H1 (cell line): ENCODE results near the gene HPX.

Source experiments
- FOSL1 ChIP-seq: IDR thresholded peaks from 2 replicates; pipeline ENCODE4 v1.6.1; 2011; ENCODE audit warnings: mild to moderate bottlenecking, low read depth, low read length, moderate library complexity; ENCODE audit not compliant: insufficient read depth
- GABPA ChIP-seq: IDR thresholded peaks from 2 replicates; pipeline ENCODE4 v1.6.1; 2011; ENCODE audit warnings: mild to moderate bottlenecking, low read length, moderate library complexity, borderline replicate concordance; ENCODE audit not compliant: insufficient read depth
- MAFK ChIP-seq: IDR thresholded peaks from 2 replicates; pipeline ENCODE4 v1.6.1; 2012; ENCODE audit warnings: low read depth, mild to moderate bottlenecking, improper control_type of control experiment, low read length
- NRF1 ChIP-seq: IDR thresholded peaks from 2 replicates; pipeline ENCODE4 v1.6.1; 2011; ENCODE audit warnings: mild to moderate bottlenecking, low read depth, low read length, improper control_type of control experiment
- POLR2A ChIP-seq, 2 experiments: IDR thresholded peaks; 1 replicate in 1 of 2; 2 replicates in 1 of 2; pipeline ENCODE4 v1.6.1; 2011; ENCODE audit warnings: low read depth in 2 of 2, low read length in 2 of 2, mild to moderate bottlenecking in 2 of 2; ENCODE audit errors: control extremely low read depth in 1 of 2
- POLR2AphosphoS5 ChIP-seq: IDR thresholded peaks from 2 replicates; pipeline ENCODE4 v1.6.1; 2011; ENCODE audit warnings: low read depth, low read length
- RAD21 ChIP-seq, 2 experiments: IDR thresholded peaks in 1 of 2; conservative IDR thresholded peaks in 1 of 2; 2 replicates each; pipeline ENCODE4 v1.6.1; 2011; ENCODE audit warnings: low read depth in 2 of 2, low read length in 2 of 2, improper control_type of control experiment in 1 of 2, inconsistent platforms in 1 of 2, mild to moderate bottlenecking in 1 of 2, moderate library complexity in 1 of 2
- SIN3A ChIP-seq, 2 experiments: IDR thresholded peaks in 1 of 2; conservative IDR thresholded peaks in 1 of 2; 2 replicates each; pipeline ENCODE4 v1.6.1; 2011 to 2012; ENCODE audit warnings: low read length in 2 of 2, improper control_type of control experiment in 1 of 2, low read depth in 1 of 2, mild to moderate bottlenecking in 1 of 2
- SP1 ChIP-seq: IDR thresholded peaks from 2 replicates; pipeline ENCODE4 v1.6.1; 2011; ENCODE audit warnings: low read depth, low read length
- TF ChIP-seq, protein P1 (sequence below), 3 experiments: IDR thresholded peaks; 1 replicate in 2 of 3; 2 replicates in 1 of 3; pipeline versions ENCODE4 v1.5.1 to v1.6.1; 2011; ENCODE audit warnings: low read length in 3 of 3, mild to moderate bottlenecking in 3 of 3, inconsistent platforms in 2 of 3, low read depth in 1 of 3, moderate library complexity in 1 of 3; ENCODE audit not compliant: insufficient read depth in 1 of 3; ENCODE audit errors: control extremely low read depth in 1 of 3
- TF ChIP-seq, protein P2 (sequence below): IDR thresholded peaks from 2 replicates; pipeline ENCODE4 v1.6.1; 2011; ENCODE audit warnings: low read length, improper control_type of control experiment

DNA sequence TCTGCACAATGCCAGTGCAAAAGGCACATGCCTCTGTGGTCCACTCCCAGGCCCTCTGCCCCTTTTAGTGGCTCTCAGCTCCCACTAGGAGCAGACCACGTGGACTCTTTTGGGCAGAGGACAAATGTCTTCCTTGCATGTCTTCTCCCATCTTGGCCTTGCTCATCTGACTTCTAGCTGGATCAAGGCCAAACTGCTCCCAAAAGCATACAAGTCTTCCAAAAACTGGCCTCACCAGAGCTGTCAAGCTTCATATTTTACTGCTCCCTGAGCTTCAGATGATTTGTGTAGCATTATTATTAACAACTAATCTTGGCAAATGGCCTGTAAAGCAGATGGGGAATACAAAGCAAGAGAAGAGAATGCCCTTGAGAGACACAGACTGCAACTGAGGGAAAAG, 43.6 kb downstream of the HPX start:
- no peak for TF ChIP-seq FOSL1
- TF ChIP-seq POLR2A (IDR thresholded peaks at IDR 0.05; ENCODE audit: control extremely low read depth in 1 of 2, low read depth in 2 of 2, low read length in 2 of 2), result no peak
- TF ChIP-seq GABPA, result no peak
- TF ChIP-seq SP1, result no peak
- TF ChIP-seq, protein P1, sequence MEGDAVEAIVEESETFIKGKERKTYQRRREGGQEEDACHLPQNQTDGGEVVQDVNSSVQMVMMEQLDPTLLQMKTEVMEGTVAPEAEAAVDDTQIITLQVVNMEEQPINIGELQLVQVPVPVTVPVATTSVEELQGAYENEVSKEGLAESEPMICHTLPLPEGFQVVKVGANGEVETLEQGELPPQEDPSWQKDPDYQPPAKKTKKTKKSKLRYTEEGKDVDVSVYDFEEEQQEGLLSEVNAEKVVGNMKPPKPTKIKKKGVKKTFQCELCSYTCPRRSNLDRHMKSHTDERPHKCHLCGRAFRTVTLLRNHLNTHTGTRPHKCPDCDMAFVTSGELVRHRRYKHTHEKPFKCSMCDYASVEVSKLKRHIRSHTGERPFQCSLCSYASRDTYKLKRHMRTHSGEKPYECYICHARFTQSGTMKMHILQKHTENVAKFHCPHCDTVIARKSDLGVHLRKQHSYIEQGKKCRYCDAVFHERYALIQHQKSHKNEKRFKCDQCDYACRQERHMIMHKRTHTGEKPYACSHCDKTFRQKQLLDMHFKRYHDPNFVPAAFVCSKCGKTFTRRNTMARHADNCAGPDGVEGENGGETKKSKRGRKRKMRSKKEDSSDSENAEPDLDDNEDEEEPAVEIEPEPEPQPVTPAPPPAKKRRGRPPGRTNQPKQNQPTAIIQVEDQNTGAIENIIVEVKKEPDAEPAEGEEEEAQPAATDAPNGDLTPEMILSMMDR (IDR thresholded peaks at IDR 0.05; ENCODE audit: control extremely low read depth in 1 of 3, insufficient read depth in 1 of 3, low read depth in 1 of 3, low read length in 3 of 3), result no peak
- TF ChIP-seq MAFK, result no peak
- TF ChIP-seq RAD21 (IDR thresholded peaks at IDR 0.05 in 1 of 2, conservative IDR thresholded peaks at IDR 0.05 in 1 of 2; ENCODE audit: low read depth in 2 of 2, low read length in 2 of 2), result no peak
- no peak for TF ChIP-seq POLR2AphosphoS5
- TF ChIP-seq SIN3A (conservative IDR thresholded peaks at IDR 0.05 in 1 of 2, IDR thresholded peaks at IDR 0.05 in 1 of 2; ENCODE audit: low read depth in 1 of 2, low read length in 2 of 2), result no peak
- TF ChIP-seq NRF1, result no peak
- TF ChIP-seq, protein P2, sequence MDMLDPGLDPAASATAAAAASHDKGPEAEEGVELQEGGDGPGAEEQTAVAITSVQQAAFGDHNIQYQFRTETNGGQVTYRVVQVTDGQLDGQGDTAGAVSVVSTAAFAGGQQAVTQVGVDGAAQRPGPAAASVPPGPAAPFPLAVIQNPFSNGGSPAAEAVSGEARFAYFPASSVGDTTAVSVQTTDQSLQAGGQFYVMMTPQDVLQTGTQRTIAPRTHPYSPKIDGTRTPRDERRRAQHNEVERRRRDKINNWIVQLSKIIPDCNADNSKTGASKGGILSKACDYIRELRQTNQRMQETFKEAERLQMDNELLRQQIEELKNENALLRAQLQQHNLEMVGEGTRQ, result no peak
